CD14-positive monocyte (primary cell): ENCODE measurements around the gene SHE. TPM values are rescaled to one million over a fixed set of nuclear protein-coding genes. Genes with fewer than 3 reads are reported as not detected.

Experiments
- DNase-seq, 3 donors: peaks; one replicate each; pipeline ENCODE4 v3.0.0-alpha.2; 2011 to 2022
- H2AFZ ChIP-seq: 2 replicates; pipeline ENCODE4 v1.6.0; 2012; ENCODE audit warnings: mild to moderate bottlenecking, low read depth, low read length, inconsistent platforms; ENCODE audit not compliant: insufficient read depth, poor library complexity, severe bottlenecking
- H3K27ac ChIP-seq, 2 donors: 1 replicate in 1 of 2; 2 replicates in 1 of 2; pipeline ENCODE4 v1.5.1; 2012 to 2013; ENCODE audit warnings: low read length in 2 of 2, control low read depth in 1 of 2, inconsistent platforms in 1 of 2, low read depth in 1 of 2, mild to moderate bottlenecking in 1 of 2
- H3K27me3 ChIP-seq, 2 donors: one replicate each; pipeline versions ENCODE4 v1.6.0 to v1.6.1; 2011 to 2013; ENCODE audit warnings: low read length in 2 of 2; ENCODE audit not compliant: control insufficient read depth in 2 of 2, insufficient read depth in 2 of 2
- H3K36me3 ChIP-seq, 2 donors: replicated peaks in 1 of 2; 1 replicate in 1 of 2; 2 replicates in 1 of 2; pipeline versions ENCODE4 v1.5.1 to v1.6.1; 2012 to 2013; ENCODE audit warnings: low read length in 2 of 2, control low read depth in 1 of 2, inconsistent platforms in 1 of 2, mild to moderate bottlenecking in 1 of 2; ENCODE audit not compliant: insufficient read depth in 2 of 2, control insufficient read depth in 1 of 2
- H3K4me1 ChIP-seq, 2 donors: 1 replicate in 1 of 2; 2 replicates in 1 of 2; pipeline versions ENCODE4 v1.5.1 to v1.6.1; 2012 to 2013; ENCODE audit warnings: low read length in 2 of 2, control low read depth in 1 of 2, inconsistent platforms in 1 of 2, mild to moderate bottlenecking in 1 of 2, moderate library complexity in 1 of 2; ENCODE audit not compliant: insufficient read depth in 2 of 2, control insufficient read depth in 1 of 2
- H3K4me2 ChIP-seq: replicated peaks from 2 replicates; pipeline ENCODE3; 2012; ENCODE audit warnings: low read length, moderate library complexity, mild to moderate bottlenecking; ENCODE audit not compliant: poor library complexity, severe bottlenecking; ENCODE audit errors: extremely low read depth
- H3K4me3 ChIP-seq, 3 experiments: fragments of 200-600 bp in 1 of 3; sonication (generic) in 1 of 3; replicated peaks in 1 of 3; 1 replicate in 2 of 3; 2 replicates in 1 of 3; pipeline ENCODE4 v1.5.1; 2011 to 2013; ENCODE audit warnings: low read length in 3 of 3, mild to moderate bottlenecking in 3 of 3, control low read depth in 2 of 3, low read depth in 2 of 3, inconsistent platforms in 1 of 3, moderate library complexity in 1 of 3
- H3K79me2 ChIP-seq: 2 replicates; pipeline ENCODE4 v1.6.0; 2012; ENCODE audit warnings: mild to moderate bottlenecking, control low read depth, inconsistent platforms, low read length, moderate library complexity; ENCODE audit not compliant: insufficient read depth
- H3K9ac ChIP-seq: 2 replicates; pipeline ENCODE4 v1.6.0; 2017; ENCODE audit warnings: low read length, mild to moderate bottlenecking; ENCODE audit not compliant: insufficient read depth, poor library complexity, severe bottlenecking
- H3K9me3 ChIP-seq, 2 donors: replicated peaks in 1 of 2; 1 replicate in 1 of 2; 2 replicates in 1 of 2; pipeline versions ENCODE4 v1.5.1 to v1.6.1; 2012 to 2013; ENCODE audit warnings: low read length in 2 of 2, control low read depth in 1 of 2; ENCODE audit not compliant: control insufficient read depth in 1 of 2, insufficient read depth in 1 of 2
- H4K20me1 ChIP-seq: 2 replicates; pipeline ENCODE4 v1.6.0; 2012; ENCODE audit warnings: mild to moderate bottlenecking, low read length, control low read depth, moderate library complexity; ENCODE audit not compliant: insufficient read depth
- H3K27ac Mint-ChIP-seq, 7 donors: one replicate each; pipeline ENCODE4 v1.8.0; 2020; ENCODE audit warnings: mild to moderate bottlenecking in 7 of 7, mixed read lengths in 7 of 7, moderate library complexity in 6 of 7, inconsistent platforms in 2 of 7
- H3K27me3 Mint-ChIP-seq, 3 donors: one replicate each; pipeline ENCODE4 v1.8.0; 2021 to 2022; ENCODE audit warnings: low read depth in 3 of 3, mild to moderate bottlenecking in 3 of 3, mixed read lengths in 3 of 3, moderate library complexity in 3 of 3, inconsistent platforms in 1 of 3
- H3K36me3 Mint-ChIP-seq, 2 donors: one replicate each; pipeline ENCODE4 v1.8.0; 2020; ENCODE audit warnings: mixed read lengths in 2 of 2, inconsistent platforms in 1 of 2, mild to moderate bottlenecking in 1 of 2
- H3K4me1 Mint-ChIP-seq: one replicate; pipeline ENCODE4 v1.8.0; 2020; ENCODE audit warnings: mild to moderate bottlenecking, mixed read lengths
- H3K4me3 Mint-ChIP-seq, 2 donors: one replicate each; pipeline ENCODE4 v1.8.0; 2020; ENCODE audit warnings: mild to moderate bottlenecking in 2 of 2, mixed read lengths in 2 of 2, moderate library complexity in 1 of 2
- H3K9me3 Mint-ChIP-seq, 7 donors: one replicate each; pipeline ENCODE4 v1.8.0; 2020 to 2022; ENCODE audit warnings: mixed read lengths in 7 of 7, mild to moderate bottlenecking in 6 of 7, moderate library complexity in 6 of 7, inconsistent platforms in 2 of 7
- CTCF ChIP-seq: fragments of 200-600 bp; IDR thresholded peaks from one replicate; pipeline ENCODE4 v1.8.0; 2022; ENCODE audit warnings: antibody characterized with exemption, mild to moderate bottlenecking
- WGBS: methylation state at CpG from one replicate; pipeline ENCODE4 v1.1.5; 2013; ENCODE audit warnings: missing lambda C conversion rate; ENCODE audit not compliant: insufficient coverage; 5-methylcytosine and 5-hydroxymethylcytosine counted together
- intact Hi-C, 2 donors: fragments of 100-400 bp; cut with micrococcal nuclease; formaldehyde crosslinking; loops; one replicate each; pipeline versions ENCODE4 v1.15.0 to v1.15.1; 2023
- polyA plus RNA-seq, 3 donors: library from polyadenylated mRNA; depleted of rRNA in 1 of 3; unstranded in 2 of 3; stranded (reverse) in 1 of 3; fragments of 300-500 nt in 2 of 3; fragments of >200 nt in 1 of 3; fragmentation: Illumina TruSeq in 2 of 3; gene quantifications; 1 replicate in 2 of 3; 2 replicates in 1 of 3; pipeline ENCODE4 v1.2.3, GENCODE V29; 2012 to 2021

The SHE gene
- polyA plus RNA-seq, 3 donors, result not detected

- no peak for TF ChIP-seq CTCF
- Histone ChIP-seq H3K9ac (no peak overlapping the region), H3K27me3 (no peaks in the 10 kb centered on the region), H3K4me3 (no peak overlapping the region), H3K4me2 (no peak overlapping the region), H2AFZ (no peak overlapping the region), H3K36me3 (no peaks in the 10 kb centered on the region), H3K4me1 (no peaks in the 10 kb centered on the region), H3K9me3 (no peaks in the 10 kb centered on the region), H4K20me1 (no peaks in the 10 kb centered on the region), H3K79me2 (no peaks in the 10 kb centered on the region), H3K27ac (no peak overlapping the region)
- H3K27ac Mint-ChIP-seq, result no peak overlapping the region
- no peaks in the 10 kb centered on the region for H3K36me3 Mint-ChIP-seq
- no peaks in the 10 kb centered on the region for H3K9me3 Mint-ChIP-seq
- intact Hi-C loops, result no loop called here
- WGBS, result 66% methylated on average over 2 of the region's 3 CpGs
- no peak overlapping the region for H3K4me3 Mint-ChIP-seq
- peaks cover 2% of the 10 kb centered on the region for H3K4me1 Mint-ChIP-seq
- DNase-seq, result no peak
- peaks cover 1 to 10% (median 7%) of the 10 kb centered on the region in 3 donors for H3K27me3 Mint-ChIP-seq
These were observed 18.1 kb upstream of the SHE start for GRCh38 chr1:154520333-154520732.

- H4K20me1 ChIP-seq, result no peaks in the 10 kb centered on the region
- no peak for TF ChIP-seq CTCF
- no peaks in the 10 kb centered on the region for H3K9me3 ChIP-seq
- no peak overlapping the region for H3K4me2 ChIP-seq
- H3K9ac ChIP-seq, result no peak overlapping the region
- no peaks in the 10 kb centered on the region for H3K36me3 Mint-ChIP-seq
- H3K9me3 Mint-ChIP-seq, result no peaks in the 10 kb centered on the region
- H3K36me3 ChIP-seq, result no peaks in the 10 kb centered on the region
- H3K4me1 Mint-ChIP-seq, result peaks cover 2% of the 10 kb centered on the region
- WGBS, result 68% methylated on average over 7 of the region's 9 CpGs
- H3K27ac ChIP-seq, result no peak overlapping the region
- H3K4me3 ChIP-seq, result no peak overlapping the region
- DNase-seq, result no peak
- intact Hi-C loops, result no loop called here
- peaks cover 1 to 10% (median 7%) of the 10 kb centered on the region in 3 donors for H3K27me3 Mint-ChIP-seq
- H3K27me3 ChIP-seq, result no peaks in the 10 kb centered on the region
- H3K4me1 ChIP-seq, result no peaks in the 10 kb centered on the region
- no peak overlapping the region for H2AFZ ChIP-seq
- H3K4me3 Mint-ChIP-seq, result no peak overlapping the region
- no peaks in the 10 kb centered on the region for H3K79me2 ChIP-seq
- peak overlapping the region in 1 of 7 donors; percentile 49 for H3K27ac Mint-ChIP-seq
These were observed 17.4 kb upstream of the SHE start for GRCh38 chr1:154519591-154519991.
